HG03103 (cell line): ENCODE measurements around the gene TSEN54.
A peak's percentile ranks its signal among the peaks of the same experiment; 100 is the strongest.
"Not testable (repeated sequence)": the region's sequence is repeated elsewhere in the genome, so short reads cannot be mapped to it uniquely, and the experiment has no call there.

Experiments
- ATAC-seq: cut with Tn5 transposase; IDR thresholded peaks from one replicate; pipeline ENCODE4 v1.9.1; 2021; ENCODE audit warnings: low read depth; ENCODE audit not compliant: unreplicated experiment

Gene TSEN54

GRCh38 chr17:75516255-75516618 is at the start of gene TSEN54:
TSEN54 (plus strand) TSS chr17:75516528; CDS start chr17:75516561, 33 bp downstream.
- ATAC-seq, result peak; percentile 53

- ATAC-seq, result no peak
Measured at GRCh38 chr17:75468291-75468754, 48.0 kb upstream of the TSEN54 start.

- ATAC-seq, result no peak
Measured at GRCh38 chr17:75468779-75469373, 47.5 kb upstream of the TSEN54 start.

GRCh38 chr17:75471207-75471606 is 45.1 kb upstream of the TSEN54 start:
- ATAC-seq, result no peak

DNA sequence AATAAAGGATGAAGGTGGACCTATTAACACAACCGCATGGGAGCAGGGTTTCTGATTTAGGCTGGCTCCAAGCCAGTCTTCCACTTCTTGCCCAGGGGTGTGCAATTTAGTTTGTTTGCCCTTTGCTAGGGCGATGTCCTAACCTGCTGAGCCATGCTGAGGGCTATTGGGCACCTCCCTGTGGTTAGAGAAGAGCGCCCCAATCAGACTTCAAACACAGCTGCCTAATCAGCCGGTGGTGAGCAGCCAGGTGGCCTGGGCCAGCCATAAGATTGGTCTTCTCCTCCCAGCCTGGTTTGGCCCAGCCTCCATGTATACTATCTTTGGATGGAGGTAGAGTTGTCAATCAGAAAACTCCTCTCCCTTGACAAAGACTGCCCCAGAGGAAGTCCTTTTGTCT is 44.2 kb upstream of the TSEN54 start:
- no peak for ATAC-seq

GRCh38 chr17:75473246-75473645 is 43.1 kb upstream of the TSEN54 start:
- no peak for ATAC-seq

- no peak for ATAC-seq
Measured at GRCh38 chr17:75474736-75475135, 41.6 kb upstream of the TSEN54 start.

DNA sequence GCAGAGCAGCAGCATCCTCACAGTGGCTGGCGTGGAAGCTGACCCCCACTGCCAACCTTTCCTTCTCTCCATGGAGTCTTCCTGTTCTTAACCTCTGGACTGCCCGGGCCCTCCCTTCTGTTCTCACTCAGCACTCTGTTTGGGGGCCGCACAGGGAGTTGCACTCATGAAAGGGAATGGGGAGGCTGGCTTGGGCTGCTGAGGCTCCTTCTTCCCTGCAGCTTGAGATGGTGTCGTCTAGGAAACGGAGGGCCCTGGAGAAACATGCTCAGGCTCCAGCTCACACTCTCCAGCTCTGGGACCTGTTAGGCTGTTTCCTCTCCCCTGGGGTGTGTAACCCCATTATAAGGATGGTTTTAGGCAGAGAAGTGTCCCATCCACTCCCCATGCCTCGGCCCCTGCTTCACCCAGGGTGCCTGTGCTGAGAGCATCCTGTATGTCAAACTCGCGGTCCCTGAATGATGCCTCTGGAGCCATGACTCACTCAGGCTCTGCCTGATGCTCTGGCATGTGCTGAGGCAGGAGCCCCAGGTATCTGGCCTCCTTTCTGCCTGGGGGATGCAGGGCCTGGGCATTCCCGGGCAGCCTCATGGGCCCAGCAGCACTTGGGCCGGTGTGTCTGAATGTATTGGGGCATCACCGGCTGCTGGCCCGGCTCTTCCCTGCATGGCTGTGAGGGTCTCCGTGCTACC is 41.0 kb upstream of the TSEN54 start:
- ATAC-seq, result no peak

DNA sequence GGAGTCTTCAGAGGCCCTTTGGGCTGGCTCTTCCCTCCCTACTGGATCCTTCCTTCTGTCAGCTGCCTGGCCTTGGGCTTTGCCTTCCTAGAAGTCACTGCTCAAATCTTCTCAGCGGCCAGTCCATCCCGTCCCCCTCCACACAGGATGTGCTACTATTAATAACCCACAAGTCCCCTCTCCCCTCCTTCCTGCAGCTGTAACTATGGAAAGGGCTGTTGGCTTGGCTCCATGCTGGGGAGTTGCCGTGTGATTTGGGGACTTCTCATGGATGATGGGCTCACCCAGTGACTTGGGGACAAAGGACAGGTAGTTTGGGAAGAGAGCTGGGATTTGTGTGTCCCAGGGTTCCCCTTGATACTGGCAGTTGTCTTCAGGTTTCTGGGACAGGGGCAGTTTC is 40.5 kb upstream of the TSEN54 start:
- ATAC-seq, result no peak

- no peak for ATAC-seq
Measured at GRCh38 chr17:75476271-75476671, 40.1 kb upstream of the TSEN54 start.

DNA sequence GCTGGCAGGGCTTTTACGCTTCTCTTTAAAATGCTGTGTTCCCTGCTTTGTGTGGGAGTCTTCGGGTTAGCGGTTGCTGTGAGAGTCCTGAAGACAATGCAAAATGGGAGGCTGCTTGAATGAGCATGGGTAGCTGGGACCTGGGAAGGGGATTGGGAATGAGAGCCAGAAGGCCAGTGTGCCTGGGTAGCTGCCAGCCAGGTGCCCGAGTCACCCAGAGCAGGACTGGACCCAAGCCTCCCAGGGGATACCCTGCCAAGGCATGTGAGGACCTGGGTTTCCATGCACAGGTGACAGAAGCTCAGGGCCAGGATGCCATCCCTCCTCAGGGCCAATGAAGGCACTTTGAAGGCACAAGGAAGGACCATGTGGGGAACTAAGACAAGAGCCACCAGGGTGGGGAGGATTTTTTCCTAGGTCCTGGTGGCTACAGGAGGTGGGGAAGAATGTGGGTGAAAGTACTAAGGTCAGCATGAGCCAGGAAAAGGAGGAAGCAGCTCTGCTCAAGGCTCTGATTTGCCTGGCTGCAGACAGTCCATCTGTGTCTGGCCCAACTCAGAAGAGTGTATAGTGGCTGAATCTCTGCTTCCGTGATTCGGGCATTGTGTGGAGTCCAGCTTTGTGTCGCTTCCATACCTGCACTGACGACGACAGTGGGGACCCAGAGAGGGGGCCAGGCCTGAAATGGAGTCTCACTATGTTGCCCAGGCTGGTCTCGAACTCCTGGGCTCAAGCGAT is 39.4 kb upstream of the TSEN54 start:
- no peak for ATAC-seq

DNA sequence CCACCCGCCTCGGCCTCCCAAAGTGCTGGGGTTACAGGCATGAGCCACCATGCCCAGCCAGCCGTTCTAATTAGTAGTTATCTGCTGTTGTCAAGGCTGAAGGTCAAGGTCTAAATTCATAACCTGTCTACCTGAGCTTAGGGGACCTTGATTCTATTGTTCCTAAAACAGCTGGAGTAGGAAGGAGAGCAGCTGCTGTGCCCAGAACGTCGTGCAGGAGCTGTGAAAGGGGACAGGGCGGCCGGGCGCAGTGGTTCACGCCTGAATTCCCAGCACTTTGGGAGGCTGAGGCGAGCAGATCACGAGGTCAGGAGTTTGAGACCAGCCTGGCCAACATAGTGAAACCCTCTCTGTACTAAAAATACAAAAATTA is 38.9 kb upstream of the TSEN54 start:
- ATAC-seq, result not testable (repeated sequence)

DNA sequence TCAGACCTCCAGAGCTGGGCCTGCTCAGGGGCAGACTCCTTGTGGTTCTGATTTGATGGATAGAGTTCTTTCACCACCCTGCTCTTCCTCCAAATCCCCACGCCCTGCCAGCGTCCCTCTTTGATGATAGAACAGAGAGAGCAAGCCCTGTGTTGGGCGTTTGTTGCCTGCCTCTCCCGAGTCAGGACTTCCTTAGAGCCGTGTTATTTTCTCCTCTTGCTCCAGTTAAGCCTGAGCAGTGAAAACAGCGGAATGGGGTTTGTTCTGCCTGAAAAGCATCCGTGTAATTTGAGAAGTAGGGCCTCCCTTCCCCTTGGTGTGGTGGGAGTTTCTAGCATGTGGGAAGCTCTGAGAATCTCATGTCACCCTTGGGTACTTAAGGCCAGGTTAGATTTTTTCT is 37.8 kb upstream of the TSEN54 start:
- ATAC-seq, result no peak

DNA sequence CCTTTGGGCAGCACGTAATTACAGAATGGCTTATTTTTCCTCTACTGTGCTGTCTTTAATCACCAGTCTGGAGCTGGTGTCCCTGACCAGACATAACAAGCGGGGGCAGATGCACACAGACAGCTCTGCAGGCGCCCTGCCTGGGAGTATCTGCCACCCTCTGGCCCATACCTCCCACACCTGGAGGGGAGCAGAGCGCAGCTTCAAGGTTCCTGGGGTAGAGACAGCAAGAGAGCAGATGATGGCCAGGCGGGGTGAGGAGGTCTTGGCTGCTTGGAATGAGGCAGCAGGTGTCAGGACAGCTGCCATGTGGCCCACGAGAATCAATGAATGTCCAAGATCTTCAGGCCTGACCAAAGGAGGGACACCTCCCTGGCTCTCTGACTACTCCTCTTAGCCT is 36.0 kb upstream of the TSEN54 start:
- ATAC-seq, result no peak

DNA sequence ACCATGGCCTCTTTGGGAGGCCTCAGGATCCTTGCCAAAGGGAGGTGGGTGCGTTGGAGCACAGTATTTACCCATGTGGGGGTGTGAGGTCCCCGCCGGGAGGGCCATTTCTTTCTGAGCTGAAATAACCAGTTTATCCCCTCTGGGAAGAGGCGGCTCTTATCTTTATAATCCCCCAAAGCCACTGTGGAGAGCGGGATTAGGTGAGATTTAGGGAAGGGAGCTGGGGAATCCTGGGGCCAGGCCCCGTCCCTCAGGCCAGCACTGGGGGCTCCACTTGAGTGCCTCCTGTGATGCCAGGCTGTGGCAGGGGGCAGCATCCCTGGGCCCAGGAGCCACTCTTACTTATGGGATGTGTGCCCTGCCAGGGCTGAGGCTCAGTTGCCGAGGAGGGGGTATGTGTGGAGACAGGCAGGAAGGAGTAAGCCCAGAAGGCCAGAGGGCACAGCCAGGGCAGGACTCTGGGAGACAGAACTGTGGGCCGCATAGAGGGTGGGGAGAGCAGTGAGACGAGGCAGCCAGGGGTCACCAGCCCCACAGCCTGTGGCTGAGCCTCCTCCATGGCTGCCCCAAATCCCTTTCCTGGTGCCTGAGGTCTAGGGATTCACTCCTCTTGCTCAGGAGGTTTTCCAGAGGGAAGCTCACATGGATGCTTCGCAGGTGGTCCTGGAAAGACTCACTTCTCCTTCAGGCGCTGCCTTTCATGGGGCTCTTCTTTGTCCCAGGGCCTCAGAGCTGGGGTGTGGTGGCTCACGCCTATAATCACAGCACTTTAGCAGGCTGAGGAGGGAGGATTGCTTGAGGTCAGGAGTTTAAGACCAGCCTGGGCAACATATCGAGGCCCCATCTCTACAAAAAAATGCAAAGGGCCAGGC is 34.9 kb upstream of the TSEN54 start:
- ATAC-seq, result no peak

- ATAC-seq, result no peak
Measured at GRCh38 chr17:75482098-75482942, 34.0 kb upstream of the TSEN54 start.

GRCh38 chr17:75485688-75486087 is 30.6 kb upstream of the TSEN54 start:
- ATAC-seq, result no peak

- no peak for ATAC-seq
Measured at GRCh38 chr17:75486151-75486550, 30.2 kb upstream of the TSEN54 start.

DNA sequence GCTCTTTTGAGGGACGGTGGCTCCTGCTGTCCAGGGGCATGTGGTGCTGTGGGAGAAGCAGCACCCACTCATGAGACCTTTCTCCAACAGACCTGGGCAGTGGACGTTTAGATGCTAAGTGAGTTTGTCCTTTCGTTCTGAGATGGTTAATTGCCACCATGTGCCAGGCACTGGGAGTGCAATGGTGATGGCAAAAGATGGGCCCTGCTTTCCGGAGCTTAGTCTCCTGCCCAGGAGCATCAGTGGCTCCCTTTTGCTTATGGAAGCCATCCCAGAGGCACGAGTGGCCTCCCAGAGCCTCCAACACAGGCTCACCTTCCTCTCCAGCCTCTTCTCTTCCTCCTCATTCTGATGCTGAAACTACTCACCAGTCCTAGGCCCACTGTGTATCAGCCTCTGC is 29.4 kb upstream of the TSEN54 start:
- ATAC-seq, result no peak
